SK-N-DZ (cell line): ENCODE results near the gene PRR13.

Experiments used
- DNase-seq: peaks from one replicate; pipeline ENCODE4 v3.0.0-alpha.2; 2015; ENCODE audit warnings: low spot score

PRR13 gene

GRCh38 chr12:53492830-53493609 lies 51.5 kb downstream of the PRR13 start:
- peak; percentile 96 for DNase-seq

- DNase-seq: no peak
These were observed 52.3 kb downstream of the PRR13 start for GRCh38 chr12:53493610-53494391.
